ENCODE measurements around the gene ACOT11. TPM values are rescaled to one million over a fixed set of nuclear protein-coding genes. Genes with fewer than 3 reads are reported as not detected.

The ACOT11 gene
- polyA plus RNA-seq, 1 donor from 2014 or later = not detected

DNA sequence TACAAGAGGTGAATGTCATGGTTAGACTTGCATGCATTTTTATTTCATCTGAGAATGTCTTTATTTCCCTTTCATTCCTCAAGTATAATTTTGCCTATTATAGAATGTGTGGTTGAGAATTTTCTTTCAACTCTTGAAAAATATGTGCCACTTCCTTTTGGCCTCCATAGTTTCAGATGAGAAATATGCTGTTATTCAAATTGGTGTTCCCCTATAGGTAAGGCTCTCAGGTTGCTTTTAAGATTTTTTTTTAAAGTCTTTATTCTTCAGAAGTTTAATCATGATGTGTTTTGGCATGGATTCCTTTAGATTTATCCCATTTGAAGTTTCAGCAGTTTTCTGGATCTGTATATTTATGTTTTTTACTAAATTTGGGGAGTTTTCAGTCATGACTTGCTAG, 95.7 kb downstream of the ACOT11 start:
- H2AFZ ChIP-seq (ENCODE audit: low read depth, low read length) = no peak overlapping the region
- H3K79me2 ChIP-seq (replicated peaks; ENCODE audit: insufficient read depth, low read length) = no peaks in the 10 kb centered on the region
- no peak overlapping the region for H3K9ac ChIP-seq (ENCODE audit: low read length)
- H4K20me1 ChIP-seq (ENCODE audit: insufficient read depth) = no peaks in the 10 kb centered on the region
- no peak for TF ChIP-seq EP300 (conservative IDR thresholded peaks at IDR 0.05; ENCODE audit: poor library complexity, severe bottlenecking)
- no peak for TF ChIP-seq TAF1 (IDR thresholded peaks at IDR 0.05; ENCODE audit: low read depth)
- no peak for TF ChIP-seq CTCF (IDR thresholded peaks at IDR 0.05; ENCODE audit: poor library complexity, severe bottlenecking)
- no peak for TF ChIP-seq EZH2 (IDR thresholded peaks at IDR 0.05; ENCODE audit: borderline replicate concordance, insufficient read depth, low read length, poor library complexity, severe bottlenecking)
- no peak for TF ChIP-seq SMC3 (conservative IDR thresholded peaks at IDR 0.05; ENCODE audit: poor library complexity)
- no peak for TF ChIP-seq MXI1 (conservative IDR thresholded peaks at IDR 0.05; ENCODE audit: poor library complexity, severe bottlenecking)
- TF ChIP-seq, protein P1, sequence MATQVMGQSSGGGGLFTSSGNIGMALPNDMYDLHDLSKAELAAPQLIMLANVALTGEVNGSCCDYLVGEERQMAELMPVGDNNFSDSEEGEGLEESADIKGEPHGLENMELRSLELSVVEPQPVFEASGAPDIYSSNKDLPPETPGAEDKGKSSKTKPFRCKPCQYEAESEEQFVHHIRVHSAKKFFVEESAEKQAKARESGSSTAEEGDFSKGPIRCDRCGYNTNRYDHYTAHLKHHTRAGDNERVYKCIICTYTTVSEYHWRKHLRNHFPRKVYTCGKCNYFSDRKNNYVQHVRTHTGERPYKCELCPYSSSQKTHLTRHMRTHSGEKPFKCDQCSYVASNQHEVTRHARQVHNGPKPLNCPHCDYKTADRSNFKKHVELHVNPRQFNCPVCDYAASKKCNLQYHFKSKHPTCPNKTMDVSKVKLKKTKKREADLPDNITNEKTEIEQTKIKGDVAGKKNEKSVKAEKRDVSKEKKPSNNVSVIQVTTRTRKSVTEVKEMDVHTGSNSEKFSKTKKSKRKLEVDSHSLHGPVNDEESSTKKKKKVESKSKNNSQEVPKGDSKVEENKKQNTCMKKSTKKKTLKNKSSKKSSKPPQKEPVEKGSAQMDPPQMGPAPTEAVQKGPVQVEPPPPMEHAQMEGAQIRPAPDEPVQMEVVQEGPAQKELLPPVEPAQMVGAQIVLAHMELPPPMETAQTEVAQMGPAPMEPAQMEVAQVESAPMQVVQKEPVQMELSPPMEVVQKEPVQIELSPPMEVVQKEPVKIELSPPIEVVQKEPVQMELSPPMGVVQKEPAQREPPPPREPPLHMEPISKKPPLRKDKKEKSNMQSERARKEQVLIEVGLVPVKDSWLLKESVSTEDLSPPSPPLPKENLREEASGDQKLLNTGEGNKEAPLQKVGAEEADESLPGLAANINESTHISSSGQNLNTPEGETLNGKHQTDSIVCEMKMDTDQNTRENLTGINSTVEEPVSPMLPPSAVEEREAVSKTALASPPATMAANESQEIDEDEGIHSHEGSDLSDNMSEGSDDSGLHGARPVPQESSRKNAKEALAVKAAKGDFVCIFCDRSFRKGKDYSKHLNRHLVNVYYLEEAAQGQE (IDR thresholded peaks at IDR 0.05; ENCODE audit: borderline replicate concordance) = no peak
- no peak for TF ChIP-seq POLR2AphosphoS5 (IDR thresholded peaks at IDR 0.05)
- no peak for TF ChIP-seq RAD21 (conservative IDR thresholded peaks at IDR 0.05)
- H3K27me3 ChIP-seq (ENCODE audit: insufficient read depth, low read depth, low read length) = no peaks in the 10 kb centered on the region
- H3K4me2 ChIP-seq (ENCODE audit: low read length) = no peak overlapping the region
- H3K4me3 ChIP-seq (ENCODE audit: low read length) = no peak overlapping the region
- no peaks in the 10 kb centered on the region for H3F3A ChIP-seq (ENCODE audit: insufficient read depth, low read length, poor library complexity, severe bottlenecking)
- no peaks in the 10 kb centered on the region for H3K9me2 ChIP-seq (ENCODE audit: insufficient read depth, low read length)
- H3K9me3 ChIP-seq (ENCODE audit: low read length) = no peaks in the 10 kb centered on the region
- H3K27ac ChIP-seq (ENCODE audit: low read length) = no peak overlapping the region
- H3K36me3 ChIP-seq (ENCODE audit: insufficient read depth, low read length) = no peaks in the 10 kb centered on the region

DNA sequence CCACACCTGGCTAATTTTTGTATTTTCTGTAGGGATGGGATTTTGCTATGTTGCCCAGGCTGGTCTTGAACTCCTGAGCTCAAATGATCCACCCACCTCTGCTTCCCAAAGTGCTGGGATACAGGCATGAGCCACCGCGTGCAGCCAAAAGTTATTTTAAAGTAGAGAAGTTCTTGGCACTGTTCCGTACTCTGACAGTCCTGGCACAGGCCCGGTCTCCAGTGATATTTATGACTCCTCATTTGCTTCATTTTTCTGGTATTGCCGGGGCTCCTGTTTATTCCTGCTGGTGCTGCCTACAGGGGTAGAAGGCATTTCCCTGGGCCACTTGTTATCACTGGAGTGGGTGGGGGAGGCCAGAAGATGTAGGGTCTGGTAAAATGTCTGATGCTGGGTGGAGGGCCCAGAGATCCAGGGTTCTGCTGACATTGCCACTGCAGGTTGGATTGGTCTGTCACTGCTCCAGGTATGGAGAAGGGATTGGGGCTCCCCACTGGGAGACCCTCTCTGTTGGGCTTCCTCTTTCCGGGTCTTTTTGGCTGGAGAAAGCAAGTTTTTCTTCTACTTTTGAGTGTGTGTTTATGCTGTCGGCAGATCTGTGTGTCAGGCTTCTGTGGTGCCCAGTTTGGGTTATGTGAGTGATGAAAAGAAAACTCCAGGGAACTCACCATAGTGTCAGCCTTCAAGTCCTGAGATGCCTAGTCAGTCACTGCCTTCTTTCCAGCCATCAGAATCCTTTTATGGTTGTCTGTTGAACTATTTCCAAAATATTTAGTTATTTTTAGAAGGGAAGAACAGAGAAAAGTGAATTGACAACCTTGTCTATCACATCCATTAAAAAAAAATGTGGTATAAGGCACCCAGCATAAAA, 98.0 kb downstream of the ACOT11 start:
- Histone ChIP-seq H3K27me3 (ENCODE audit: insufficient read depth, low read depth, low read length) (no peaks in the 10 kb centered on the region), H3F3A (ENCODE audit: insufficient read depth, low read length, poor library complexity, severe bottlenecking) (no peaks in the 10 kb centered on the region)

More for the DNA sequence above, 98.0 kb downstream of the ACOT11 start:
- Histone ChIP-seq H4K20me1 (ENCODE audit: insufficient read depth) (no peaks in the 10 kb centered on the region), H3K36me3 (ENCODE audit: insufficient read depth, low read length) (no peaks in the 10 kb centered on the region), H3K27ac (ENCODE audit: low read length) (no peak overlapping the region), H3K79me2 (replicated peaks; ENCODE audit: insufficient read depth, low read length) (no peaks in the 10 kb centered on the region), H2AFZ (ENCODE audit: low read depth, low read length) (no peak overlapping the region), H3K9me3 (ENCODE audit: low read length) (no peaks in the 10 kb centered on the region), H3K9ac (ENCODE audit: low read length) (no peak overlapping the region), H3K9me2 (ENCODE audit: insufficient read depth, low read length) (no peaks in the 10 kb centered on the region), H3K4me2 (ENCODE audit: low read length) (no peak overlapping the region), H3K4me3 (ENCODE audit: low read length) (no peak overlapping the region)
- no peak for TF ChIP-seq EP300 (conservative IDR thresholded peaks at IDR 0.05; ENCODE audit: poor library complexity, severe bottlenecking)
- no peak for TF ChIP-seq POLR2AphosphoS5 (IDR thresholded peaks at IDR 0.05)
- TF ChIP-seq SMC3 (conservative IDR thresholded peaks at IDR 0.05; ENCODE audit: poor library complexity) = no peak
- no peak for TF ChIP-seq RAD21 (conservative IDR thresholded peaks at IDR 0.05)
- TF ChIP-seq MXI1 (conservative IDR thresholded peaks at IDR 0.05; ENCODE audit: poor library complexity, severe bottlenecking) = no peak
- TF ChIP-seq CTCF (IDR thresholded peaks at IDR 0.05; ENCODE audit: poor library complexity, severe bottlenecking) = no peak
- TF ChIP-seq TAF1 (IDR thresholded peaks at IDR 0.05; ENCODE audit: low read depth) = no peak
- TF ChIP-seq, protein P1 (IDR thresholded peaks at IDR 0.05; ENCODE audit: borderline replicate concordance) = no peak
- TF ChIP-seq EZH2 (IDR thresholded peaks at IDR 0.05; ENCODE audit: borderline replicate concordance, insufficient read depth, low read length, poor library complexity, severe bottlenecking) = no peak

Data from neural cell (in vitro differentiated cells).